GM10266 (cell line): ENCODE measurements around the gene NSD1.

Experiments
- DNase-seq: peaks from one replicate; pipeline ENCODE4 v3.0.0; 2012; ENCODE audit errors: extremely low spot score
- CTCF ChIP-seq: IDR thresholded peaks from 2 replicates; pipeline ENCODE4 v1.5.1; 2012; ENCODE audit warnings: mild to moderate bottlenecking, low read depth; ENCODE audit not compliant: control insufficient read depth, insufficient read depth; ENCODE audit errors: missing control alignments

Gene NSD1

GRCh38 chr5:177222269-177222668, 88.7 kb downstream of the NSD1 start:
- no peak for DNase-seq
- no peak for TF ChIP-seq CTCF

GRCh38 chr5:177225798-177226197, 92.2 kb downstream of the NSD1 start:
- TF ChIP-seq CTCF, result no peak
- DNase-seq, result no peak

GRCh38 chr5:177226860-177227259, 93.3 kb downstream of the NSD1 start:
- DNase-seq, result no peak
- TF ChIP-seq CTCF, result no peak

GRCh38 chr5:177228751-177229150, 95.2 kb downstream of the NSD1 start:
- no peak for DNase-seq
- TF ChIP-seq CTCF, result no peak

- TF ChIP-seq CTCF, result no peak
- no peak for DNase-seq
Measured at GRCh38 chr5:177230660-177231059, 97.1 kb downstream of the NSD1 start.

DNA sequence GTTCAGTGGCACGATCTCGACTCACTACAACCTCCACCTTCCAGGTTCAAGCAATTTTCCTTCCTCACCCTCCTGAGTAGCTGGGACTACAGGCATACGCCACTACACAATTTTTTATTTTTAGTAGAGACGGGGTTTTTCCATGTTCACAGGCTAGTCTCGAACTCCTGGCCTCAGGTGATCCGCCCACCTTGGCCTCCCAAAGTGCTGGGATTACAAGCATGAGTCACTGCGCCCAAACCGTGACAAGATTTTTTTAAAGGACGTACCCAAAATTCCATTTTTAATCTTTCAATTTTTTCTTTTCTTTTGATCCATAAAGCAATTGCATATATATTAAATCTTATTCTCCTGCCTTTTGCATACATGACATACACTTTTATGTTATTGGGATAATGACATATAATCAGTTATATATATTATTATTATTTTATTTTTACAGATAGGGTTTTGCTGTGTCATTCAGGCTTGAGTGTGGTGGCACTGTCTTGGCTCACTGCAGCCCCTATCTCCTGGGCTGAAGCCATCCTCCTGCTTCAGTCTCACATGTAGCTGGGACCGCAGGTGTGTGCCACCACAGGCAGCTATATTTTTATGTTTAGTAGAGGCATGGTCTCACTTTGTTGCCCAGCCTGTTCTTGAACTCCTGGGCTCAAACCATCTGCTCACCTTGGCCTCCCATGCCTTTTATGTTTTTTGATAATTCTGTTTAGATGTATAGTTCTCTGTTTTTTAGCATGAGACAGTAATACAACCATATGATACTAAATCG, 98.1 kb downstream of the NSD1 start:
- no peak for DNase-seq
- no peak for TF ChIP-seq CTCF

GRCh38 chr5:177232358-177232757, 98.8 kb downstream of the NSD1 start:
- no peak for TF ChIP-seq CTCF
- DNase-seq, result no peak
